H9 (cell line): ENCODE data around the gene SNRPA1. TPM values are rescaled to one million over a fixed set of nuclear protein-coding genes. Genes with fewer than 3 reads are reported as not detected.

Source experiments
- DNase-seq: peaks from one replicate; pipeline ENCODE4 v3.0.0-alpha.2; 2017
- H2AFZ ChIP-seq: one replicate; pipeline ENCODE4 v1.6.1; 2013; ENCODE audit warnings: mild to moderate bottlenecking, low read length, control low read depth, moderate library complexity
- H2AK5ac ChIP-seq: 2 replicates; pipeline ENCODE4 v1.6.1; 2013; ENCODE audit warnings: low read length, control low read depth, mixed read lengths; ENCODE audit not compliant: insufficient read length
- H2BK120ac ChIP-seq: one replicate; pipeline ENCODE4 v1.6.1; 2013; ENCODE audit warnings: low read depth, mild to moderate bottlenecking, low read length, control low read depth, inconsistent platforms; ENCODE audit not compliant: poor library complexity, severe bottlenecking
- H2BK12ac ChIP-seq: 2 replicates; pipeline ENCODE4 v1.6.1; 2013; ENCODE audit warnings: low read length, control low read depth, mixed read lengths, low read depth; ENCODE audit not compliant: insufficient read length
- H2BK15ac ChIP-seq: 2 replicates; pipeline ENCODE4 v1.6.1; 2013; ENCODE audit warnings: low read depth, low read length, control low read depth
- H2BK20ac ChIP-seq: one replicate; pipeline ENCODE4 v1.6.1; 2013; ENCODE audit warnings: low read depth, mild to moderate bottlenecking, low read length, control low read depth, inconsistent platforms; ENCODE audit not compliant: poor library complexity, severe bottlenecking
- H2BK5ac ChIP-seq: 2 replicates; pipeline ENCODE4 v1.6.1; 2013; ENCODE audit warnings: low read length, control low read depth, mixed read lengths; ENCODE audit not compliant: insufficient read length
- H3K14ac ChIP-seq: 2 replicates; pipeline ENCODE4 v1.6.1; 2013; ENCODE audit warnings: low read length, control low read depth; ENCODE audit not compliant: insufficient read depth
- H3K18ac ChIP-seq: 2 replicates; pipeline ENCODE4 v1.6.1; 2013; ENCODE audit warnings: low read depth, mild to moderate bottlenecking, mixed read lengths, low read length, control low read depth; ENCODE audit not compliant: insufficient read length
- H3K23ac ChIP-seq: 2 replicates; pipeline ENCODE4 v1.6.1; 2013; ENCODE audit warnings: low read length, control low read depth, mixed read lengths, low read depth; ENCODE audit not compliant: insufficient read length
- H3K23me2 ChIP-seq: 2 replicates; pipeline ENCODE4 v1.6.1; 2013; ENCODE audit warnings: low read depth, mild to moderate bottlenecking, mixed read lengths, low read length, control low read depth; ENCODE audit not compliant: insufficient read length, poor library complexity, severe bottlenecking
- H3K27ac ChIP-seq: 2 replicates; pipeline ENCODE4 v1.5.1; 2013; ENCODE audit warnings: low read length, control low read depth, mixed read lengths, low read depth; ENCODE audit not compliant: insufficient read length
- H3K27me3 ChIP-seq: 2 replicates; pipeline ENCODE4 v1.6.1; 2013; ENCODE audit warnings: low read length, control low read depth, inconsistent platforms; ENCODE audit not compliant: insufficient read depth
- H3K4ac ChIP-seq: 2 replicates; pipeline ENCODE4 v1.6.1; 2013; ENCODE audit warnings: low read depth, mild to moderate bottlenecking, control low read depth, inconsistent platforms, low read length, moderate library complexity
- H3K4me1 ChIP-seq: 2 replicates; pipeline ENCODE4 v1.6.1; 2013; ENCODE audit warnings: low read length, control low read depth, inconsistent platforms; ENCODE audit not compliant: insufficient read depth
- H3K4me2 ChIP-seq: 2 replicates; pipeline ENCODE4 v1.6.1; 2013; ENCODE audit warnings: low read length, control low read depth, mixed read lengths; ENCODE audit not compliant: insufficient read length, insufficient read depth
- H3K56ac ChIP-seq: 2 replicates; pipeline ENCODE4 v1.6.1; 2013; ENCODE audit warnings: low read depth, mild to moderate bottlenecking, mixed read lengths, low read length, control low read depth; ENCODE audit not compliant: insufficient read length
- H3K79me1 ChIP-seq: 2 replicates; pipeline ENCODE4 v1.6.1; 2013; ENCODE audit warnings: low read depth, mild to moderate bottlenecking, moderate library complexity, low read length, control low read depth, inconsistent platforms; ENCODE audit not compliant: insufficient read depth, poor library complexity, severe bottlenecking
- H3K79me2 ChIP-seq: 2 replicates; pipeline ENCODE4 v1.6.1; 2013; ENCODE audit warnings: low read length, control low read depth, inconsistent platforms; ENCODE audit not compliant: insufficient read depth
- H3K9ac ChIP-seq: 2 replicates; pipeline ENCODE4 v1.6.1; 2013; ENCODE audit warnings: low read length, control low read depth, mixed read lengths; ENCODE audit not compliant: insufficient read length; ENCODE audit errors: extremely low read depth
- H3K9me3 ChIP-seq: one replicate; pipeline ENCODE4 v1.6.1; 2013; ENCODE audit warnings: low read depth, low read length, inconsistent platforms; ENCODE audit not compliant: control insufficient read depth
- H3T11ph ChIP-seq: one replicate; pipeline ENCODE4 v1.6.1; 2013; ENCODE audit warnings: mild to moderate bottlenecking, low read length, control low read depth, inconsistent platforms
- H4K20me1 ChIP-seq: one replicate; pipeline ENCODE4 v1.6.1; 2013; ENCODE audit not compliant: control insufficient read depth, insufficient read length, insufficient read depth
- H4K5ac ChIP-seq: 2 replicates; pipeline ENCODE4 v1.6.1; 2013; ENCODE audit warnings: low read depth, mild to moderate bottlenecking, mixed read lengths, low read length, control low read depth; ENCODE audit not compliant: insufficient read length
- H4K8ac ChIP-seq: replicated peaks from 2 replicates; pipeline ENCODE4 v1.6.1; 2013; ENCODE audit warnings: low read length, control low read depth, mixed read lengths, low read depth; ENCODE audit not compliant: insufficient read length
- H4K91ac ChIP-seq: 2 replicates; pipeline ENCODE4 v1.6.1; 2013; ENCODE audit warnings: low read depth, mild to moderate bottlenecking, moderate library complexity, mixed read lengths, low read length, control low read depth; ENCODE audit not compliant: insufficient read length
- H3K27ac Mint-ChIP-seq, 3 experiments: 2 replicates in 2 of 3; 3 replicates in 1 of 3; pipeline ENCODE4 v1.8.0; 2020 to 2021; ENCODE audit warnings: mixed read lengths in 3 of 3, mild to moderate bottlenecking in 1 of 3, moderate library complexity in 1 of 3
- H3K27me3 Mint-ChIP-seq: 2 replicates; pipeline ENCODE4 v1.8.0; 2021; ENCODE audit warnings: low read depth, mild to moderate bottlenecking, moderate library complexity, mixed read lengths
- H3K36me3 Mint-ChIP-seq, 3 experiments: 2 replicates in 2 of 3; 3 replicates in 1 of 3; pipeline ENCODE4 v1.8.0; 2020 to 2021; ENCODE audit warnings: low read depth in 3 of 3, mixed read lengths in 3 of 3; ENCODE audit not compliant: insufficient read depth in 1 of 3
- H3K4me1 Mint-ChIP-seq, 2 experiments: 2 replicates each; pipeline ENCODE4 v1.8.0; 2020; ENCODE audit warnings: mixed read lengths in 2 of 2
- H3K4me3 Mint-ChIP-seq, 2 experiments: 2 replicates in 1 of 2; 3 replicates in 1 of 2; pipeline ENCODE4 v1.8.0; 2020 to 2021; ENCODE audit warnings: mild to moderate bottlenecking in 2 of 2, mixed read lengths in 2 of 2, moderate library complexity in 1 of 2
- H3K9me3 Mint-ChIP-seq, 2 experiments: 2 replicates in 1 of 2; 3 replicates in 1 of 2; pipeline ENCODE4 v1.8.0; 2020; ENCODE audit warnings: mild to moderate bottlenecking in 2 of 2, mixed read lengths in 2 of 2, moderate library complexity in 1 of 2
- CTCF ChIP-seq: fragments of 200-600 bp; sonication (generic); conservative IDR thresholded peaks from 3 replicates; pipeline ENCODE4 v1.8.0; 2021; ENCODE audit warnings: antibody characterized with exemption, mild to moderate bottlenecking
- WGBS: extraction: QIAGEN DNeasy Blood & Tissue Kit; methylation state at CpG from one replicate; pipeline ENCODE4 v1.1.7; 2013; ENCODE audit warnings: missing lambda C conversion rate, low lambda C conversion rate, mixed read lengths; ENCODE audit not compliant: insufficient read length; ENCODE audit errors: extremely low coverage; 5-methylcytosine and 5-hydroxymethylcytosine counted together
- total RNA-seq: library from RNA; stranded (reverse); gene quantifications from 2 replicates; pipeline ENCODE4 v1.2.1, GENCODE V29; 2021

The SNRPA1 gene
- total RNA-seq, 1 experiment from 2014 or later, result 145 TPM

GRCh38 chr15:101262551-101262950, 32.5 kb downstream of the SNRPA1 start:
- Histone ChIP-seq H2AK5ac (no peak overlapping the region), H4K20me1 (no peaks in the 10 kb centered on the region), H3K56ac (no peak overlapping the region), H4K8ac (no peak overlapping the region), H4K5ac (no peak overlapping the region), H3K27me3 (no peaks in the 10 kb centered on the region), H3K14ac (no peak overlapping the region), H3K4ac (no peak overlapping the region), H3K27ac (no peak overlapping the region), H3K18ac (no peak overlapping the region), H3K79me2 (no peaks in the 10 kb centered on the region), H3K9me3 (no peaks in the 10 kb centered on the region), H3K23ac (no peak overlapping the region), H2BK20ac (no peak overlapping the region), H2BK120ac (no peak overlapping the region), H3K23me2 (no peaks in the 10 kb centered on the region), H2BK5ac (no peak overlapping the region), H2BK12ac (no peak overlapping the region), H3K79me1 (no peaks in the 10 kb centered on the region), H2AFZ (no peak overlapping the region), H4K91ac (no peak overlapping the region), H3K4me1 (no peaks in the 10 kb centered on the region), H3K9ac (no peak overlapping the region), H2BK15ac (no peak overlapping the region), H3K4me2 (no peak overlapping the region), H3T11ph (no peak overlapping the region)
- DNase-seq, result no peak
- Mint-ChIP-seq H3K27me3 (peaks cover 3% of the 10 kb centered on the region), H3K4me3 (no peak overlapping the region), H3K27ac (no peak overlapping the region), H3K9me3 (no peaks in the 10 kb centered on the region), H3K4me1 (peaks cover 17 to 20% of the 10 kb centered on the region in 2 experiments), H3K36me3 (no peaks in the 10 kb centered on the region; a peak in 1 of 7 replicates)
- TF ChIP-seq CTCF, result no peak
- no CpG with 5 or more reads among the region's 4 CpGs for WGBS
